HG02885 (cell line): ENCODE measurements around the gene TMEM165.
A peak's percentile ranks its signal among the peaks of the same experiment; 100 is the strongest.

ENCODE experiments used
- ATAC-seq: cut with Tn5 transposase; IDR thresholded peaks from one replicate; pipeline ENCODE4 v1.9.1; 2021; ENCODE audit warnings: mild to moderate bottlenecking; ENCODE audit not compliant: unreplicated experiment, poor library complexity

The TMEM165 gene

DNA sequence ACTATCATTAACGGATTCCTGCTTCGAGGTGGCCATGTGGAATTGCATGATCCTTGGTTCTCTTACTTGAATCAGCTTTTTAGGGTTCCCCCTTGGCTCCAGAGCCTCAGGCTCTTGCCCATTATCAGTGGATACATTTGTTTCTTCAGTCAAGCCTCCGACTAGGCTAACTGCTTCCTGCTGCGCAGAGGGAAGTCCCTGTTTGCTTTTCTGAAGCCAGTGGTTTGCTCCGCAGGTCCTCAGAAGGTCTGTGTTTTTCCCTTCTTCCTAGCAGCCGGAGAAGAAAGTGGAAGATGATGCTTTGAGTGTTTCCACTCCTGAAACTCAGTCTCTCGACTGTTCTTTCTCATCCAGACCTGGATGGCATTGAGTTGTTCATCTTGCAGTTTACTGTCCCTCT, 29.1 kb upstream of the TMEM165 start:
- no peak for ATAC-seq

DNA sequence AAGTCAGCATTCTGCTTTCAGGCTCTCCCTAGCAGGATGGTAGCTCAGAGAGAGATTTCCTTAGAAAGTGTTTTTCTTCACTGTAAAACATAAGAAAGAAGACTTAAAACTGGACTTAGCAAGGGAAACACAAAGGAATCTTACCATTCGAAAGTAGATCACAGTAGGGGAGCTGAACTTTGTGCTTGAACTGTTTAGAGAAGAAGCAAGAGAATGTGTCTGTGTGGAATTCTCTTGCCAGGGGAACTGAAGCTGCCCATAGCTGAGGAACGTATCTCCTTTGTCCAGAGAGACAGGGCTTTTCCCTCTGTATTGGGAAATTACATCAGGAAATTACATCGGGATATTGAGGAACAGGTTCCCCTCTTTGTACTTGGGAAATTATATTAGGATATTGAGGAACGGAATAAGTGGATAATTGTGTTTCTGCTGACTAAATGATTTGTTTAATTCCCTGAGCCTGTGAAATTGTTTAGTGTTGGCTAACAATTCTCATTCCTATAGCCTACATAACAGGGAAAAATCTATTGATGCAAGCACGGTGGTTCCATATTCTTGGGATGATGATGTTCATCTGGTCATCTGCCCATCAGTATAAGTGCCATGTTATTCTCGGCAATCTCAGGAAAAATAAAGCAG, 28.6 kb upstream of the TMEM165 start:
- no peak for ATAC-seq

DNA sequence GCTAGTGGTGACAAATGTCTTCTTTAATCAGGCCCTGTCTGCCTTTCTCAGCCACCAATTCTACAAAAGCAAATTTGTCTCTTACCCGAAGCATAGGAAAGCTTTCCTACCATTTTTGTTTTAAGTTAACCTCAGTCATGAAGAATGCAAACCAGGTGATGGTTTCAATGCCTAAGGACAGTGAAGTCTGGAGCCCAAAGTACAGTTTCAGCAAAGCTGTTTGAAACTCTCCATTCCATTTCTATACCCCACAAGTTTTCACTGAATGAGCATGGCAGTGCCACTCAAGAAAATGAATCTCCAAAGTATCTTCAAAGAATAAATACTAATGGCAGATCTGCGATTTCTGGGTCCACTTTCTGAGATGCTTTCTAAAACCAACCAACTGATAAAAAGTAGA, 25.8 kb upstream of the TMEM165 start:
- no peak for ATAC-seq

DNA sequence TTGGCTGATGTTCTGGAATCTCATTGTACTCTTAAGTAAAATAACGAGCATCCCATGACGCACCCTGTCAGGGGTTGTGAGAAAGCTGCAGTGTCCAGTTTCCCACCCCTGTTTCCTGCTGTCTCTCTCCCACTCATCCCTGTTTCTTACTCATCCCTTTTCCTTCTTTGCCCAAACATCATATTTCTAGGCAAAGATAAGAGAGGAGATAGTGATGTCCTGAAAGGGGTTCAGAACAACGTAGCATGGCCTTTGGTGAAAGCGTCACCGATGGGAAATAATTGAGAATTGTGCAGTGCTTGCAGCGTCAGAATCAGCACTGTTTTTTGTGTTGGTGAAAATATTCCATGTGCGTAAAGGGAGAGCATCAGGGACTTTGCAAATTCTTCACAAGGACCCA, 23.5 kb upstream of the TMEM165 start:
- ATAC-seq = no peak

DNA sequence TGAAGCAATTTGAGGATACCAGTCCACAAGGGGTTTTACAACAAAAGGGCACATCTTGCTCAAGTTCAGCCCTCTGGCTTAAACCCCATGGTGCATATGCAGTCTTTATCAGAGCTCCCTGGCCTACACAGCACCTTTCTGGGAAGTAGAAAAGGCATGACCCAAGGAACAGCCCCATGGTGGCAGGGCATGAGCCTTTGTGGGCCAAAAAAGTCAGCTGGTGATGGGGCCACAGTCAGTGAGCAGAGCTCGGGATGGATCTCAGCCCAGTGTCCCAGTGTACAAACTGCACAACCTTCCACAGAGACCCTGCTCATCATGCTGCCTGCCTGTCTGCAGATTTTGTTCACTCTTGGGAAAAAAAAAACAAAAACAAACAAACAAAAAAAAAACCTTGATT, 22.3 kb upstream of the TMEM165 start:
- no peak for ATAC-seq

DNA sequence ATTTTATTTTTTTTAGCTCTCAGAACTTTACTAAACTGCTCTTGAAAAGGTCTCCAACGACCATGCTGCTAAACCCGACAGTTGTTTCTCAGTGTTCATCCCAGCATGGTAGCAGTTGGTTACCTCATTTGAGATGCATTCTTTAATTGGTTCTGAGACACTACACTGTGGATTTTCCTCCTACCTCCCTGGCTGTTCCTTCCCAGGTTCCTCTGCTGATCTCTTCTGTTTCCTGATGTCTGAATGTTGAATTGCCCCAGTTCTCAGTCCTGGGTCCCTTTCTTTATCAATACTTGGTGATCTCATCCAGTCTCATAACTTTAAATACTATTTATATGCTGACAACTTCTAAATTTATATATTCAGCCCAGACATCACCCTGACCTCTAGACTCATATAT, 19.1 kb upstream of the TMEM165 start:
- no peak for ATAC-seq

DNA sequence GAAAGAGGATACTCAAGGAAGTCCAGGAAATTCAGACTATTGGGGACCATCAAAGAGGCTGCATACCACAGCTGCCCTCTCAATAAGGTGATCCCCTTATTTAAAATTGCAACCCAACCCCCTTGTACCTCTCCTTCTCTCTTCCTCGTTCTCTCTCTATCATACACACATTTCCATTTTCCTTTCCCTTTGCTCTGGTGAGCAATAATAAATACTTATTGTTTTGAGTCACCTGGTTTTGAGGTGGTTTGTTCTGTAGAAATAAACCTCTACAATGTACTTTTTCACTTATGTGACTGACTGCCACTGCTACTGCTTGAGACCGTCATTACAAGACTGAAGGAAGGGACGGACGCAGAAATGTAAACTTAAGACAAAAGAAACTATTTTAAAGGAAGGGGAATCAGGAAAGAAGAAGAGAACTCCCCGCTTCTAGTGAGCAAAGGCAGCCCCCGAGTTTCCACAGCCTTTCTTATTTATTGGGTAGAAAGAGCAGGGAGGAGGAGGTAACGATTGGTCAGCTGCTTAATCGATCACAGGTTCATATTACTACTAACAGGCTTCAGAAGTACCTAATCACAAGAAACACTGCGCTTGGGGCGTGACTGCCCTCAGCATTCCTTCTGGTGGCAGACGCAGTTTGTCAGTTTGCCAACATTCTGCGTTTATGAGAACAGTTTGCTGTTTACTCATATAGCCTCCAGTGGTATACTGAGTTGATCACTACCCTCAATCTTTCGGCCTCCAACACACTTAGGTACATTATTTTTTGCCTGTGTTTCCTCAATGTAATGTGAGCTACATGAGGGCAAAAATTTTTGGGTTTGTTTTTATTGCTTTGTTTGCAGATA, 16.9 kb upstream of the TMEM165 start:
- no peak for ATAC-seq

DNA sequence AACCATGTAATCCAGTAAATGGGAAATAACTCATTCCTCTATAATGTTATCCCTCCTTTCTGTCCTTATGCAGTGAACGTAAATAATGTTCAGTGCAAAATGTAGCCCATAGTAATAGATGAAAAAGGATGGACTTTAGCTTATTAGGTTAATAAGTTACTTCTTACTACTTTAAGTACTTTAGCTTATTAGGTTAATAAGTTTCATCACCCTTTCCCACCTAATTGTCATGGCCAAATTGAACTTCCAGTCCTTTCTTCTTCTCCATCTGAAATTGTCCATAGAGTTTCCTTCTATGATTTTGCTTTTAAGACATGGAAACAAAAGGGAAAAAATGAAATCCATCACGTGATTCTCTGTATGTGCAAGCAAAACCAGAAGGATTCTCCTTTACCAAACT, 15.2 kb upstream of the TMEM165 start:
- ATAC-seq = no peak

DNA sequence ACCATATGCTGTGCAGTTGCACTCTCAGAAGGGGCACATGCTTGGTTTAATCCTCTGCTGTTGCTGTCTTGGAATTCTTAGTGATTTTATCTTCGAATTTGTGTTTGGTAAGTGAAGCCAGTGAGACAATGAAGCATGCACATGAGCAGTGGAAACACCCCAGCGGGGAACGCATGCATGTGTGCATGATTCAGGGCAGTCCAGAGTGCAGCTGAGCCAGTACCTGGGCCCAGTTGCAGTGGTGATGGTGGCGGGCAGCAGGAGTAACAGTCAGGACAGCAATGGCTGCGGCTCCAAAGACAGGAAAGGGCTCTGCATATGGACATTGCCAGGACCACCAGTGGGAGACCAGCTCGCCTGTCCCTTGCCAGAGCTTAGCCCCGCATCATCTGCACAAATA, 14.3 kb upstream of the TMEM165 start:
- no peak for ATAC-seq

DNA sequence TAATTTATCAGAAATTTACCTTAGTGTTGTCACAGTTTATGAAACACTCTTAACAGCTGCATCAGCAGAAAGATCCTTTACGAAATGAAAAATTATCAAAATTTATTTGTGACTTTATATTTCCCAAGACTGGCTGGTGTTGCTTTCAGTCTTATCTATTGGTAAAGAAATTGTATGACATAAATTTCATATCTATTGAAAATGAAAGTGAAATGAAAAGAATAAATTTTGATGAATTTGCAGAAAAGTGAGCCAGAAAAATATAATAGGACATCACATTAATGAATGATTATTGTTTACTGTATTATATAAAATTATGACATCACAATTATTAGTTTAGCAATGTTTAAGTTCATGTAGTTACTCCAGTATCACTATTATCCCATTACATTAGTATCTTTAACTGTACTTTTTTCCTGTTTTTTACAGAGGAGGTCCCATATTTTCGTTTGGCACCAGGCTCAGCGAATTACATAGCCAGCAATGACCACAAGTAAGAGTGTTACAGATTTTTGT, 13.2 kb upstream of the TMEM165 start:
- no peak for ATAC-seq

DNA sequence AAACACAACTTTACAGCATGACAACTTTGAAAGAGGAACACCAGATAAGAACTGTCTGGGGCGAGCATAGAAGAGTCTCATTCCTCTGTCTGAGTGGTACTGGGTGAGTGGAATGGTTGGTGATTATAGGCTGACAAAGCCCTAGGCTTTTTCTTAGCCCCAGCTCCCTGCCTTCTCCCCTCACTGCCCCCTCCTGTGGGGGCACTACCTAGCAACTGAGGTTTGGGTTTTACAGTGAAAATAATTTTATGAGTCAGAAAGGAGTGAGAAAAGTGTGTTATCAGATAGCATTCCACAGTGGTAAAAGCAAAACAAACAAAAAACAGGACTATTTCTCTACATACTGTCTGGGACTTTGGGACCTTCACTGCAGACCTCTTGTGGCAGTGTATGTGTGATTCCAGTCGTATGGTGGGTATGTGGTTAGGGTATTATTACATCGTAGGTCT, 10.5 kb upstream of the TMEM165 start:
- ATAC-seq = no peak

DNA sequence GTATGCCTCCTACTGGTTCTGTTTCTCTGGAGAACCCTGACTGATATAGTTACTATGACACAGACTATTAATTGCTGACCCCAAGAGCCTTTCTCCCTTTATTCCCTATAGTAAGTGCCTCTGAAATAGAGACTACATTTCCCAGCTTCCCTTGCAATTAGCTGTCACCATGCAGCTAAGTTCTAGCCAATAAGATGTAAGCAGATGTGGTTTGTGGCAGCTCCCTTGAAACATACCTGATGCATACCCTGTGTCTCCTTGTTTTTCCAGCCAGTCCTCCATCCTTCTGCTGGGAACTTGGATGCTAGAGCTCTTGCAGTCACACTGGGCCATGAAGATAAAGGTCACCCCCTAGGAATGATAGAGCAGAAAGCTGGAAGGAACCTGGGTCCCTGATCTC, 9.7 kb upstream of the TMEM165 start:
- ATAC-seq = peak; percentile 97

DNA sequence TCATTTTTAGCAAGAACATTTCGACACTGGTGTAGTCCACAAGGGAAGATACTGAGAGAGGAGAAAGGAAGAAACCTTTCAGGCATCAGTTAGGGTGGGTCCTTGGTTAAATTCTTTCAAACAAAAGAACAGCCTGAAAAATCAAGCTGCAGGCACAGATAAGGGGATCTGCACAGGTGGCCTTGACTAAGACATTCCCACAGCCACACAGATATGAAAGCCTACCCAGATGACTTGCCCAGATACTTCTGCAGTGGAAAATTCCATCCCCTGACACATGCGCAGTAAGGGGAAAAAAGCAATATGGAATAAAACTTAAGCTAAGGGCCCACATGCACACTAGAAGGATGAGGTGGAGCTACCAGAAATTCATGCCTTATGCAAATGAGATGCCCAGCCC, 8.9 kb upstream of the TMEM165 start:
- ATAC-seq = no peak

DNA sequence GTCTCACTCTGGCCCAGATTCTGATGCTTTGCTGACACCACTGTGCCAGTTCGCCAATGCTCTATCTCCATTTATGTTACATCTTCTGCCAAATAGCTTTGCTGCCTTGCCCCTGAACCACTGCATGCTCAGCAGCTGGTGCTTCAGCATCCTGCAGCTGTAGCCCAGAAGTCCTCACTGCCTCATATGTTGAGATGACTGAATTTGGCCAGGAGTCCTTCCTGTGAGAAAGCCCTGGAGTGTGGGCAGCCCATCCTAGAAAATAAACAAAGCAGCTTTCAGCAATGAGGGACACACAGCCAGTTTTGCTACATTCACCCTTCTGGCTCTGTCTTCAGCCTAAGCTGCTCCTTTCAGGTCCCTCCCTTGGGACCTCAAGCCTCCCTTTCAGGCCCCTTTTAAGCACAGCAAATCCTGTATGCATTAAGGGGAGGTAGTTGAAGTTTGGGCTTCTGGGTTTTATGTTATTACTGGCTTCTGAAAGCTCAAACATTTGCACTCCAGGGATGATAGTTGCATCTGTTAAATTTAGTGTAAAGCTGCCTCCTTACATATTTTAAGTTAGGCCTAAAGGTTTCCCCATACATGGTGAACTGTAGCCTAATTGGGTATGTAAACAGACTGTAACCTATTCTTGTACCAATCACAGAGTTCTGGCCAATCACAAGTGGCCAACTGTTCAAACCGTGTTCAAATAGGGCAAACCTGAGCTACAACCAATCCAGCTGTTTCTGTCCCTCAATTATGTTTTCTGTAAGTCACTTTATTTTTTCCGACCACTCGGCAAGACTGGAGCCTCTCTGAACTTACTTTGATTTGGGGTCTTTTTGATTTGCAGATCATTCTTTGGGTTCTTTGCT, 2.1 kb upstream of the TMEM165 start:
- no peak for ATAC-seq

DNA sequence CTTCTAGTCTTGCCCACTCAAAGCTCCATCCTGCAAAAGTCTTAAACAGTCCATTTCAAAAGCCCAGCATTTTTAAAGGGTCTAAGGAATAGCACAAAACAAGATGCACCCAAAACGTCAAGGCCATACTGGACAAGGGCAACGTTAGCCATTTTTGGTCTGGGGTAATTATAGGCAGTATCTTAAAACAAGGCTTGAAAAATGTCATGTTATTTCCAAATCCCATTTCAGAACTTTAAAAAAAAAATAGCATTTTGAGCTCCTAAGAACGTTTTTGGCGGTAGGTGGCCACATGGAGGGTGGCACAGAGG, 584 bp upstream of the TMEM165 start:
- ATAC-seq = peak; percentile 0

DNA sequence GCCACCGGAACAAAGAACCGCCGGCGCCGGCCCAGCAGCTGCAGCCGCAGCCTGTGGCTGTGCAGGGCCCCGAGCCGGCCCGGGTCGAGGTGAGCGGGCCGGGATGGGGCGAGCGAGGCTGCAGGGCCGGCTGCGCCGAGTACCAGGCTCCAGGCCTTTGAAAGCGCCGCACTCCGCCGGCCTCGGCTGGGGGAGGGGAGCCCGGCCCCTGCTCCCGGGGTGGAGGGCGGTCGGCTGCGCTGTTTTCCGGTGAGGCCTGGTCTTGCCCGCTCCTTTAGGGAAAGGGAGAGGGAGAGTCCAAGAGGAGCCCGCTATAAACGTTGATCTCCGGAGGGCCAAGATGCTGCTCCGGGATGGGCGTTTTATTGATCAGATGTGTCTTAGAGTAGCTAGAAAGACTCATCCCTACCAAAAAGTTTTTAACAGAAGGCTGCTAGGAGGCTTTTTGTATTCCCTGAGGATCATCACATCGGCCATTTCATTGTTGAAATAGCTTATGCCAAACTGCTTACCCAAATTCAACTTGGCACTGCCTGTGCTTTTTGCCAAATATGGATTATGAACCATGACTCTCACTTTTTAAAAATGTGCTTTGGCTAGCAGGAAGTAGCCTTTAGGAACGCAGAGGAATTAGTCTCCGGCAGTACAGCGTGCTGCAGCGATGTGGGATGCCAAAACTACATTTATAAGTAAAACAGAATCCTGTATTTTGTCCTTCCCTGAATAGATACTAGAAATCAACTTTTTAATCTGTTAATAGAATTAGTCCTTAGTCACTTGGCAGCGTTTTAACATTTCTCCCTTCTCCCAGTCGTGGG, 760 bp downstream of the TMEM165 start:
- ATAC-seq = peak; percentile 26

DNA sequence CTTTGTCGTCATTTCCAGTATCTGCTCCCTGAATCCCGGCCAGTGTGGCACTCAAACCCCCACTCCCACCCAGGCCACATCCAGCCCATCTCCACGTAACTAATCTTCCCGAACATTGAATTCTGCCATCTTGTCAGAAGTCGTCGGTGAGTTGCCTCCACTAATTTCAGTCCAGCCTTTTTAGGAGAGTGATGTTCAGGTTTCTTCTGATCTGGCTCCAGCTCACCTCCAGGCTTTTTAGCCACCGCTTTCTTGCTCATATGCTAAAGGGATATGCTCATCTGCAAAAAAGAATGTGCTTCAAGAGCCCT, 1.3 kb downstream of the TMEM165 start:
- no peak for ATAC-seq

DNA sequence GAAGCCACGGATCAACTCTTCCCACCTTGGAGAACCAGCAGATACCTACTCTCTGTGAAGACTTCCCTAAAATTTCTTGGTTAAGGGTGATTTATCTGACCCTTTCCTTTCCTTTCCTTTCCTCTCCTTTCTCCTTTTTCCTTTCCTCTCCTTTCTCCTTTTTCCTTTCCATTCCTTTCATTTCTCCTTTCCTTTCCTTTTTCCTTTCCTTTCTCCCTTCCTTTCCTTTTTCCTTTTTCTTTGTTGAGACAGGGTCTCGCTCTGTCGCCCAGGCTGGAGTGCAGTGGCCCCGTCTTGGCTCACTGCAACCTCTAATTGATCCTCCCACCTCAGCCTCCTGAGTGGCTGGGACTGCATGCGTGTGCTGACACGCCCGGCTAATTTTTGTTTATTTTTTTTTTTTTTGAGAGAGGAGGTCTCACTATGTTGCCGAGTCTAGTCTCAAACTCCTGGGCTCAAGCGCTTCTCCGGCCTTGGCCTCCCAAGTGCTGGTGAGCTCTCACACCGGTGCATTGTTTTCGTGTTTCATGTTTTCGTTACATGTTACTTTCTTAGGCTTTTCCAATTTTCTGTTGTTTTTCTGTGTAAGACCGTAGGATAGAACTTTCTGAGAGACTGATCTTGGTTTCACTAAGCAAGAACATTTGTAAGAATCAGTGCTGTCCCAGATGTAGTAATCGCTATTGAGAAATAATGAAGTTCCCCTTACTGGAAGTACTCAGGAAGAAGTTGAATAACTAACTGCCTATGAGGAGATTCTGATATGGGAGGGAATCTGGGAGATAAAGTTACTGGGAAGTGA, 2.0 kb downstream of the TMEM165 start:
- no peak for ATAC-seq

DNA sequence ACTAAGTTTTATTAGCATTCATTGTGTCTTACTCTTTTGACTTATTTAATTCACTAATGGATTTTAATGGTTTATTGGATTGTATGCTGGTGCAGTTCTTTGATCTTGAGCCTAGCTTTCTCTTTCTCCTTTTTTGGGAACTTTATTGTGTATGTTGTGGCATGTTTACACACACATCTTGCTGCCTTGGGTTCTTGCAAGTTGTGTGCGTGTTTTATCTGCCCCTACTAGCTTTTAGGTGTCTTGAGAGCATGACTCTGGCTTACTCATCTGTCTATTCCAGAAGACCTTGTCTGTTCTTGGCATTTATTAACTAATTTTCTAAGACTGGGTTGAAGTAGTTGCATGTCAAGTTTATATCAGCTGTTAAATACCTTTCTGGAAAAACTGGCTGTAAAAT, 2.7 kb downstream of the TMEM165 start:
- no peak for ATAC-seq

DNA sequence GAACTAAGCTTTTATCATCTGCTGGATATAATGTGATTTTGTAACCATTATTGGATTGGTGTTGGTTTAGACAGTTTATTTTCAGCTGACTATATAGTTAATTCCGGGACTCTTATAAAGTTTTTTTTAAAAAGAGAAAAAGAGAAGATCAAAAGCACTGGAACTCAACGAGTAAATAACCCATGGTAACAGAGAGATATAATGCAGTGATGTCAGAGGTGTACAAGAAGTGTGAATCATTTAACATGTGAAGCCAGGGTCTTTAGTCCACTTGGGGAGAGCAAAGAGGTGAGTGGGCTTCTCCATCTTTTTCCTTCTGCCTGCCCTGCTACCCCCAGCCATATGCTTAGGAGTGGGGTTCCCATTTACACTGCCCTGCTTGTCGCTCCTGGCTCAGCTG, 3.2 kb downstream of the TMEM165 start:
- no peak for ATAC-seq
